ENCODE results near the gene ZNRF1.

ZNRF1 gene

DNA sequence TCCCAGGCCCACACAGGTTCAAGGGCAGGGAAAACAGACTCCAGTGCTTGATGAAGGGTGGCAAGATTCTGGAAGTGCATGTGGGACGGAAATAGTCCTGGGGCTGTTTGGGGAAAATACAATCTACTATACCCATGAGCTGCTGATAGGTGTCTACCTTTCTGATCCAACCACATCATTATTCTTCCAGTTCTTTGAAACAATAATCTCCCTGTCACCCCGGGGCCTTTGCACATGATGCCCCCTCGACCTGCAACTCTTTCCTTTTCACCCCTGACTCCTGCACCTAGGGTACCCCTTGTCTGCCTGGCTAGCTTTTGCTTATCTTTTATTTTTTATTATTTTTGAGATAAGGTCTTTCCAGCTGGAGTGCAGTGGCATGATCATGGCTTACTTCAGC is 72.8 kb downstream of the ZNRF1 start:
- TF ChIP-seq, protein P1, sequence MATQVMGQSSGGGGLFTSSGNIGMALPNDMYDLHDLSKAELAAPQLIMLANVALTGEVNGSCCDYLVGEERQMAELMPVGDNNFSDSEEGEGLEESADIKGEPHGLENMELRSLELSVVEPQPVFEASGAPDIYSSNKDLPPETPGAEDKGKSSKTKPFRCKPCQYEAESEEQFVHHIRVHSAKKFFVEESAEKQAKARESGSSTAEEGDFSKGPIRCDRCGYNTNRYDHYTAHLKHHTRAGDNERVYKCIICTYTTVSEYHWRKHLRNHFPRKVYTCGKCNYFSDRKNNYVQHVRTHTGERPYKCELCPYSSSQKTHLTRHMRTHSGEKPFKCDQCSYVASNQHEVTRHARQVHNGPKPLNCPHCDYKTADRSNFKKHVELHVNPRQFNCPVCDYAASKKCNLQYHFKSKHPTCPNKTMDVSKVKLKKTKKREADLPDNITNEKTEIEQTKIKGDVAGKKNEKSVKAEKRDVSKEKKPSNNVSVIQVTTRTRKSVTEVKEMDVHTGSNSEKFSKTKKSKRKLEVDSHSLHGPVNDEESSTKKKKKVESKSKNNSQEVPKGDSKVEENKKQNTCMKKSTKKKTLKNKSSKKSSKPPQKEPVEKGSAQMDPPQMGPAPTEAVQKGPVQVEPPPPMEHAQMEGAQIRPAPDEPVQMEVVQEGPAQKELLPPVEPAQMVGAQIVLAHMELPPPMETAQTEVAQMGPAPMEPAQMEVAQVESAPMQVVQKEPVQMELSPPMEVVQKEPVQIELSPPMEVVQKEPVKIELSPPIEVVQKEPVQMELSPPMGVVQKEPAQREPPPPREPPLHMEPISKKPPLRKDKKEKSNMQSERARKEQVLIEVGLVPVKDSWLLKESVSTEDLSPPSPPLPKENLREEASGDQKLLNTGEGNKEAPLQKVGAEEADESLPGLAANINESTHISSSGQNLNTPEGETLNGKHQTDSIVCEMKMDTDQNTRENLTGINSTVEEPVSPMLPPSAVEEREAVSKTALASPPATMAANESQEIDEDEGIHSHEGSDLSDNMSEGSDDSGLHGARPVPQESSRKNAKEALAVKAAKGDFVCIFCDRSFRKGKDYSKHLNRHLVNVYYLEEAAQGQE (IDR thresholded peaks at IDR 0.05; ENCODE audit: insufficient read depth in 1 of 2, low read depth in 2 of 2, low read length in 2 of 2): no peak

DNA sequence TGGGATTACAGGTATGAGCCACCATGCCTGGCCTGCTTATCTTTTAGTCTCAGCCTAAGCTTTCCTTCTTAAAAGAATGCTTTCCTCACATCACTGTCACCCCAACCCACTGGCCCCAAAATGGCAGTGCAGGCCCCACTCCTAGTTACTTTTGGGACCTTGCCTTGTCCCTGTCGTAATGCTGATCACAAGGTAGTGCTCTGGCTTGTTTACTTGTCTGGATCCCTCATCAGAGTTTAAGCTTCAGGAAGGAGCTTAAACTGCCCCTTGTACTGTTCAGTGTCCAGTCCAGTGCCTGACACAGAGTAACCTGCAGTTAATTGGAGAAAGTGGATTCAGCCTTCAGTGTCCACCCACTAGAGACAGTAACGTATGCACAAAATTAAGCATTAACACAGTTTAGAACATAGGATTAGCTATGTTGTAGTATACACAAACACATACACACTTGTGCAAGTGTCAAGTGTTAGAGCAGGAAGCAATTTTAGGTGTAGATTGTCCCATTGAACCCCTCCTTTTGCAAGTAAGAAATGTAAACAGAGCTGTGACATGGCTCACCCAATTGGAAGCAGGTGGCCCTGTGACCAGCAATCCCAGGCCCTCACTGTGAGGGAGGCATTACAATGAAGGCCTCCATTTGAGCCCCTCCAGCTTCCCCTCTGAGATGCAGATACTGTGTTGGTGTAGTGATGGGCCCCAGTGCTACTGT is 73.6 kb downstream of the ZNRF1 start:
- TF ChIP-seq SIN3A (IDR thresholded peaks at IDR 0.05; ENCODE audit: borderline replicate concordance, insufficient read depth, low read length) (no peak), POLR2AphosphoS5 (IDR thresholded peaks at IDR 0.05; ENCODE audit: low read depth, low read length) (no peak), FOXP2 (optimal IDR thresholded peaks at IDR 0.05; ENCODE audit: borderline replicate concordance, extremely low read depth, extremely low read length, insufficient read depth) (no peak), TAF1 (IDR thresholded peaks at IDR 0.05; ENCODE audit: borderline replicate concordance, insufficient read depth, low read length) (no peak)
- TF ChIP-seq, protein P1 (IDR thresholded peaks at IDR 0.05; ENCODE audit: insufficient read depth in 1 of 2, low read depth in 2 of 2, low read length in 2 of 2): no peak

- TF ChIP-seq TAF1 (IDR thresholded peaks at IDR 0.05; ENCODE audit: borderline replicate concordance, insufficient read depth, low read length): no peak
- no peak for TF ChIP-seq POLR2AphosphoS5 (IDR thresholded peaks at IDR 0.05; ENCODE audit: low read depth, low read length)
- no peak for TF ChIP-seq FOXP2 (optimal IDR thresholded peaks at IDR 0.05; ENCODE audit: borderline replicate concordance, extremely low read depth, extremely low read length, insufficient read depth)
- TF ChIP-seq, protein P1 (IDR thresholded peaks at IDR 0.05; ENCODE audit: insufficient read depth in 1 of 2, low read depth in 2 of 2, low read length in 2 of 2): no peak
- no peak for TF ChIP-seq SIN3A (IDR thresholded peaks at IDR 0.05; ENCODE audit: borderline replicate concordance, insufficient read depth, low read length)
Measured at GRCh38 chr16:75073545-75074303, 74.9 kb downstream of the ZNRF1 start.

- TF ChIP-seq TAF1 (IDR thresholded peaks at IDR 0.05; ENCODE audit: borderline replicate concordance, insufficient read depth, low read length) (no peak), FOXP2 (optimal IDR thresholded peaks at IDR 0.05; ENCODE audit: borderline replicate concordance, extremely low read depth, extremely low read length, insufficient read depth) (no peak), POLR2AphosphoS5 (IDR thresholded peaks at IDR 0.05; ENCODE audit: low read depth, low read length) (no peak), SIN3A (IDR thresholded peaks at IDR 0.05; ENCODE audit: borderline replicate concordance, insufficient read depth, low read length) (no peak)
- TF ChIP-seq, protein P1 (IDR thresholded peaks at IDR 0.05; ENCODE audit: insufficient read depth in 1 of 2, low read depth in 2 of 2, low read length in 2 of 2): no peak
Measured at GRCh38 chr16:75074304-75074793, 75.5 kb downstream of the ZNRF1 start.

All from PFSK-1 (cell line).